Stimulated activated CD4-positive, alpha-beta T cell treated with anti-CD3 and anti-CD28 coated beads, TNF-alpha, amount 100 ng/mL, for 24 hours (primary cell): ENCODE data around the gene WDR93.

ENCODE experiments used
- DNase-seq, 3 experiments: peaks; one replicate each; pipeline ENCODE4 v3.0.0-alpha.2; 2020; ENCODE audit warnings: low read depth in 3 of 3

WDR93 gene

GRCh38 chr15:89790206-89790605 lies 99.6 kb downstream of the WDR93 start:
- no peak for DNase-seq

- DNase-seq, result no peak
These were observed 100.0 kb downstream of the WDR93 start for GRCh38 chr15:89790661-89791060.

DNA sequence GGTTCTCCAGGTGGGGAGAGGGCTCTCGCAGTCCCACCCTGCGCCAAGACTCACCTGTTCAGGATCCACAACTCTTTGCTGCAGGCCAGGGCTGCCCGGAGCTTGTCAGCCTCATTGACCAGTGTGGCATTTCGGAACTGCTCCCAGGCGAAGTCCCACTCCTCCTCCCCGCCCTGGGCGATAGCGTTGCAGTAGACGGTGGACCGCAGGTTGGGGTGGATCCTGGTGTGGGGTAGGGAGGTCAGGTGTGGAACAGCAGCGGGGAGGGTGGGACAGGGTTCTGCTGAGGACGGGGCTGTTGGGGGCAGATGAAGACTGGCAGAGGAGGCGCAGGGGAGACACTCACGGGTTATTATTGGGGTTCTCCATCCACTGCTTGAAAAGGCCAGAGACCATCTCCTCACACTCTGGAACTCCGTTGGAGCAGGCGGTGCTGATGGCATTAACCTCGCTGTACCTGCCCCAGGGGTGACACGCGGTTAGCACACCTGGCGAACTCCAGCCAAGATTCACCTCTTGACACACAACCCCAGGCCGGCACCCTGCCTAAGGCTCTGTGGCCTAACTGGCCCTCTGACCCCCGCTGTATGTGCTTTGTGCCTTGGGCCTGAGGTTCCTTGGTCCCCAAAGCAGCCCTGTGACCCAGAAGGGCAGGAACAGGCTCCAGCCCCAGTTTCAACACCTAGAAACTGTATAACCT lies 101.6 kb downstream of the WDR93 start:
- no peak for DNase-seq
